Muscle of back (tissue), 11 donors: Measurements from ENCODE around the gene NUB1. TPM values are rescaled to one million over a fixed set of nuclear protein-coding genes. Genes with fewer than 3 reads are reported as not detected.

Experiments
- DNase-seq, 3 donors: peaks; one replicate each; pipeline versions ENCODE4 v3.0.0 to v3.0.0-alpha.2; 2013
- polyA plus RNA-seq, 10 donors: library from polyadenylated mRNA; unstranded; fragments of 120-200 nt; gene quantifications; one replicate each; pipeline ENCODE4 v1.2.1, GENCODE V29; 2013; ENCODE audit not compliant: insufficient read length in 10 of 10

NUB1 gene
- polyA plus RNA-seq, 10 donors: 31.2 to 40.8 (median 35.3) TPM

GRCh38 chr7:151376218-151376902 is 34.7 kb downstream of the NUB1 start:
- DNase-seq: no peak

GRCh38 chr7:151377406-151377805 is 35.8 kb downstream of the NUB1 start:
- no peak for DNase-seq

- no peak for DNase-seq
Observed at GRCh38 chr7:151378011-151378410, 36.4 kb downstream of the NUB1 start.

GRCh38 chr7:151378496-151379192 is 37.0 kb downstream of the NUB1 start:
- DNase-seq: peak in 2 of 3 donors; percentile 16 to 40

GRCh38 chr7:151379193-151379520 is 37.5 kb downstream of the NUB1 start:
- DNase-seq: no peak

GRCh38 chr7:151379534-151380198 is 38.1 kb downstream of the NUB1 start:
- no peak for DNase-seq

- DNase-seq: no peak
Observed at GRCh38 chr7:151380199-151381097, 38.8 kb downstream of the NUB1 start.

GRCh38 chr7:151381098-151381347 is 39.4 kb downstream of the NUB1 start:
- DNase-seq: peak in 1 of 3 donors; percentile 54

- peak in 1 of 3 donors; percentile 32 for DNase-seq
Observed at GRCh38 chr7:151381348-151382078, 39.9 kb downstream of the NUB1 start.

GRCh38 chr7:151382079-151382885 is 40.7 kb downstream of the NUB1 start:
- DNase-seq: peak in 1 of 3 donors; percentile 29

- no peak for DNase-seq
Observed at GRCh38 chr7:151383638-151384351, 42.2 kb downstream of the NUB1 start.

GRCh38 chr7:151384352-151384697 is 42.7 kb downstream of the NUB1 start:
- no peak for DNase-seq

GRCh38 chr7:151384776-151385625 is 43.4 kb downstream of the NUB1 start:
- no peak for DNase-seq

- DNase-seq: no peak
Observed at GRCh38 chr7:151385626-151386300, 44.2 kb downstream of the NUB1 start.

- no peak for DNase-seq
Observed at GRCh38 chr7:151386301-151387160, 44.9 kb downstream of the NUB1 start.

GRCh38 chr7:151387161-151388006 is 45.8 kb downstream of the NUB1 start:
- DNase-seq: no peak

GRCh38 chr7:151388007-151388297 is 46.3 kb downstream of the NUB1 start:
- DNase-seq: no peak
